ENCODE results near the gene PLEKHA8.

The PLEKHA8 gene

DNA sequence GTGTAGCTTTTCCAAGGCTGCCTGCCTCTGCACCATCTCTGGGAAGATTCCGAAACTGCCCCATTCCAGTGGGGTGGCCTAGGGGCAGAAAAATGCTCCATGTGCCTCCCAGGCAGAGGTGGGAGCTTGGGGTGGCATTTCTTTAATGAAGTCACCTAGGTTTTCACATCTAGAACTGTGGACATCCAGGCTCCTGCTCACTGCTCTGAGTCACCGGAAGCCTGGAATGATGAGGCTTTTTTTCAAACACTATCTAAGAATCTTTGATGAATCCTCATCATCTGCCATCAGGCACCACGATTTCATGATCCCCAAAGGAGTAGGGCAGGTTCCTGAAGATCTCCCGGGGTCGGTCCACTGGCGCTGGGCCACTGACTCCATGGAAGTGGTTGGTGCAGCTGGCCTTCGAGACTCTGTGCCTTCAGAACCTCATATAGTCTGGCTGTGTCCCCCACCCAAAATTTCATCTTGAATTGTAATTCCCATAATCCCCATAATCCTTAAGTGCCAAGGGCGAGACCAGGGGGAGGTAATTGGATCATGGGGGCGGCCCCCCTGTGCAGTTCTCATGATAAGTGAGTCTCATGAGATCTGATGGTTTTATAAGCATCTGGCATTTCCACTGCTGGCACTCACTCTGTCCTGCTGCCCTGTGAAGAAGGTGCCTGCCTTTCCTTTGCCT is 143.7 kb downstream of the PLEKHA8 start:
- DNase-seq = no peak

DNA sequence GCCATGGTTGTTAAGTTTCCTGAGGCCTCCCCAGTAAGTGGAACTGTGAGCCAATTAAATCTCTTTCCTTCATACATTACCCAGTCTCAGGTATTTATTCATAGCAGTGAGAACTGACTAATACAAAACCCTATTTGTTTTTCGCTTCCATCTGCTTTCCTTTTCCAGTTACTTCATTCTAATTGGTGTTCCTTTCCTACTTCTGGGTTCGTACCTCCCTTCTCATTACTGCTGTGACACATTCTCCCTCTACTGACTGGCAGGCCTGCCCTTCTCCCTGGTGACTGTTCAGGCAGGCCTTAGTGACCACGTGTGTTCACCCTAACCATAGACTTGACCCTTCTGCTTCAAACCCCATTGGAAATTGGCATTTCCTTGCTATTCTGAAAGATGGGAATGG is 144.2 kb downstream of the PLEKHA8 start:
- peak; percentile 26 for DNase-seq

- DNase-seq = peak; percentile 88
These were observed 145.1 kb downstream of the PLEKHA8 start for GRCh38 chr7:30173058-30173897.

DNA sequence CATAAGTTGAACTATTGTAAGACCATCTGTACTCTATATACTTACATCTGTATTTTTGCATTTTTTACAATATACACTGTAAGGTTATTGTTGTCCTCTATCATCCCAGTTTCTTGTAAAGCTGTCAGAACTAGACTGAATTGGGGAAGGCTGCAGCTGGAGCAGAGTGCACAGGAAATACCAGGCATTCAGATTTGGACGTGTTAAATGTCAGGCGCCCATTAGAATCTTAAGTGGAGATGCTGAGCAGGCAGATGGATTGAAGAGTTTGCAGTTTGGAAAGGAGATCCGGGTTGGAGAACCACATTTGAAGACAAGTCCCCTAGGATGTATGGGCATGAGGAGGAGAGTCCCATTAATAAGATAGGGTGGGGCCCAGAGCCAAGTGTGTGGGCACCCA is 147.0 kb downstream of the PLEKHA8 start:
- no peak for DNase-seq

DNA sequence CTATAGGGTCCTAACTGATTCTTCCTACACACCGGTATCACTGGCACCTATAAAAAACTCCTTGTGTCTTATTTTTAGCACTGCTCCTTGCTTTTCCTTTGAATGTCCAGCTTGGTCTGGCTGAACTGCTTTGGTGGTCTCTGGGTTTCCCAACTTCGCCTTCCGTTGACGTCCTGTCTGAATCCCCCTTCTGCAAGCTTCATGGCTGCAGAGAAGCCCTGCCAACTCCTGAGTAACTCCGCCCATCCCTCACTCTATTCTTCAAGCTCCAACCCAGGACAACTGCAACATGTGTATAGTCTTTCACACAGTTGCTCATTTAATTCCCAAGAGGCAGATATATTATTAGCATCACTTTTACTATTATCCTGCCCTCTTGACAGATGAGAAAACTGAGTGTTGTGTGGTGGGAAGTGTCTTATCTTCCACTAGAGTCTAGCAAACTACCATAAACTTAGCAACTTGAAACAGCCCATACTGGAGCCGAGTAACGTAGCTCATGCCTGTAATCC is 147.5 kb downstream of the PLEKHA8 start:
- no peak for DNase-seq

- no peak for DNase-seq
These were observed 148.4 kb downstream of the PLEKHA8 start for GRCh38 chr7:30176463-30177109.

DNA sequence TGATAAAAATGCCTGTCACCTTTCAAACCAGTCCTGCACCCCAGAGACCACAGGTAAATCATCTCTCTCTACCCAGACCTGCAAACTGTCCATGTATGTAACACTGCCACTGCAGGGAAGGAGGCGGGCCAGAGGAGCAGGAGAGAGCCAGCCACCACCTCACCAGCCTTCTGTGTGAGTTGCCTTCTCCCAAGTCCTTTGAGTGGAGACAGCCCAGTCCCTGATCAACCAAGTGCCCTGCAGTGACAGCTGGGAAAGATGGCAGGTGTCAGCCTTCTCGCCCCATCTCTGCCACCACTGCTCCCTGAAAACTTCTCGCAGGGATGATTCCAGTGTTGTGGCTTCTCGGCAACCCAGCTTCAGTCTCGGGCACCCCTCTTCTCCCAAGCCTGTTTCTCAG is 149.0 kb downstream of the PLEKHA8 start:
- DNase-seq = no peak

DNA sequence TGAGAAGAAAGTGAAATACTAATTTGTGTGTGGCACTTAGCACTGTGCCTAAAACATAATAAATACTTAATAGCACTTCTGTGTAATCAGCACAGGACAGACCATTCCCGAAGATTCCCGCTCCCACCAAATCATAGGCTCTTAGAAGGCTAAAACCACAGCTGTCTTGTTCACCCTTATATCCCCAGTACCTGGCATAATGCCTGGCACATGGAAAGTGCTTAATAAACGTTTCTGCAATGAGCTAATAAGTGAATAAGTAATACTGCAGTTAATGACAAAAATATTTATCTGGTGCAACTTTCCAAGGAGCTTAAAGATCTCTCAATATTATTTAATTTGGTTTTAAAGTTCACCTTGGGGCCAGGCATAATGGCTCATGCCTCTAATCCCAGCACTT is 149.8 kb downstream of the PLEKHA8 start:
- no peak for DNase-seq

DNA sequence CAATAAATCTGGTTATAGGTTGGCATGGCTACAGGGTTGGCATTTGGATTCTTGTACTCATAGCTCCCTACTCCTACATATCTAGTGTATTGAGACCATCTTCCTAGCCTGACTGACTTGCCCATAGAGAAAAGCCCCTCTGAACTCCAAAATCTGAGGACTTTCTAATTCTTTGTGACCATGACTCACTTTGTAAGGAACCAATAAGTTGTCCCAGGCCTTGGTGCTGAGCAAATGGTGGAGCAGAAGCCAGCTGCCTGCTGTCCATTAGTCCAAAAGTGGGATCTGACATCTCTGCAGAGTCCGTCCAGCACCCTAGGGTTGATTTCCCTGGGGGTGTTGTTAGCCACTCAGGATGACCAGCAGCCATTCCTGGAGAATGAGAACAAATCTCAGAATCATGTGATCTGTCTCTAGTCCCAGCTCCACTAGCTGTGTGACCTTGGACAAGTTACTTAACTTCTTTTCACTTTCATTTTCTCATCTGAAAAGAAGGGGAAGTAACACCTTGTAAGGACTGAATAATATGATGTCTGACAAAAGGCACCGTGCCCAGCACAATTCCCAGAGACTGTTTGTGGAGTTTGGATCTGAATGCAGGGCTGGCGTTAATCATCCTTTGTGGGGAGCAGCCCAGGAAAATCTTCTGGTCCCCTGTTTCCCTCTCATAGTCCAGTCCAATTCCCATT is 150.7 kb downstream of the PLEKHA8 start:
- no peak for DNase-seq

All from DMS79 (cell line).